NT2/D1 (cell line): ENCODE data around the gene APBA2.

Experiments used
- DNase-seq: peaks from one replicate; pipeline ENCODE4 v3.0.0-alpha.2; 2011; ENCODE audit warnings: low read depth, low spot score
- H3K27me3 ChIP-seq: 2 replicates; pipeline ENCODE4 v1.6.0; 2011; ENCODE audit warnings: mild to moderate bottlenecking; ENCODE audit not compliant: insufficient read length, insufficient read depth
- H3K36me3 ChIP-seq: 2 replicates; pipeline ENCODE4 v1.6.1; 2011; ENCODE audit warnings: mild to moderate bottlenecking, low read length, mixed read lengths; ENCODE audit not compliant: insufficient read depth, insufficient read length
- H3K4me1 ChIP-seq: 2 replicates; pipeline ENCODE4 v1.5.1; 2011; ENCODE audit not compliant: insufficient read depth, insufficient read length
- H3K4me3 ChIP-seq: 2 replicates; pipeline ENCODE4 v1.5.1; 2011; ENCODE audit warnings: low read depth; ENCODE audit not compliant: insufficient read length
- H3K9ac ChIP-seq: 2 replicates; pipeline ENCODE4 v1.6.0; 2011; ENCODE audit warnings: low read depth; ENCODE audit not compliant: insufficient read length
- H3K9me3 ChIP-seq: 2 replicates; pipeline ENCODE4 v1.5.1; 2011; ENCODE audit warnings: mild to moderate bottlenecking, low read length; ENCODE audit not compliant: insufficient read depth
- SUZ12 ChIP-seq: IDR thresholded peaks from 2 replicates; pipeline ENCODE4 v1.6.1; 2011; ENCODE audit not compliant: insufficient read length, insufficient read depth; ENCODE audit errors: extremely low read depth
- YY1 ChIP-seq: IDR thresholded peaks from 2 replicates; pipeline ENCODE4 v1.6.1; 2011; ENCODE audit not compliant: insufficient read length, insufficient read depth
- ZNF274 ChIP-seq: IDR thresholded peaks from 2 replicates; pipeline ENCODE4 v1.6.1; 2011; ENCODE audit warnings: mild to moderate bottlenecking, low read depth, low read length

Gene APBA2

DNA sequence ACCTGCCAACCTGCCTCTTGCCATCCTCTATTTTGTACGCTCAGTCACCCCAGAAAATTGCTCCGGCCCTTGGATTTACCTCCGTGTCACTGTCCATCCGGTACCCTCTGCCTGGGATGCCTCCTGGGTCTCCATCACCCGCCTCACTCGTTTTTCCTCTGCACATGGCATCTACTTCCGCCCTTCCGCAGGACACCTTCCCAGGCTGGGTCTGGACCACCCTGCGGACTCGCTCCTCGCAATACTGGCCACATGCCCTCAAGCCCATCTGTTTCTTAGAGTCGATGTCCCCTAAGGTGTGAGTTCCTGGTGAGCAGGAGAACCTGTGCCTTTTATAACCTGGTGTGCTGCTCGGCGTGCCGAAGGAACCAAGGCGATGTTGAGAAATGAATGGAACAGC lies 58.5 kb downstream of the APBA2 start:
- Histone ChIP-seq H3K36me3 (peaks cover 5% of the 10 kb centered on the region), H3K9ac (no peak overlapping the region), H3K4me1 (no peaks in the 10 kb centered on the region), H3K27me3 (no peaks in the 10 kb centered on the region), H3K9me3 (peaks cover 11% of the 10 kb centered on the region; the same call in 1 of the 2 replicates), H3K4me3 (no peak overlapping the region)
- no peak for DNase-seq
- TF ChIP-seq ZNF274, result no peak
- no peak for TF ChIP-seq YY1
- no peak for TF ChIP-seq SUZ12

DNA sequence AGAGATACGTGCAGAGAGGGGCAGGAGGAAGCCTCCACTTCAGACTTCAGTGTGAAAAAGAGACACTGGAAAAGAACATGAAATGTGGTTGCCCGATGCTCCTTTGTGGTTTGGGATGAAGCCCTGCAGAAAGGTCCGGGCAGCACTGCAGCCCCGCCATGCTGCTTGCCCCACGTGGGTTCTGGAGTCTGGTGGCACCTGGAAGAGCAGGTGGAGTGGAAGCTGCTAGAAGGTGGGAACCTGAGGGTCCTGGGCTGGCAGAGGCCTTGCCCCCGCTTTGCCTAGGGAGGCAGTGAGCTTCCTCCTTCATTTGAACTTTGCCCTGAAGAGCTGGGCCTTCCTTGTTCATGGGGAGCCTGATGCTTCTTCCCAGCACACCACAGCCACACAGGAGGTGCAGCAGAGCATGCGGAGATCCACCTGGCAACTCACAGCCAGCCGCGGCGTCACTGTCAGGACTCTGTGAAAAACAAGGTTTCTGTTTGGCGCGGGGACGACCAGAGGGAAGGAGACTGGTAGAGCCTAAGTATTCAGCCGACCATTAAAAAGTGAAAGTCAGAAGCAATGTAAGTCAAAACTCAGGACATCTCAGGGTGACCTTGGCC lies 59.0 kb downstream of the APBA2 start:
- no peaks in the 10 kb centered on the region for H3K4me1 ChIP-seq
- no peak for DNase-seq
- TF ChIP-seq YY1 (no peak), SUZ12 (no peak), ZNF274 (no peak)

DNA sequence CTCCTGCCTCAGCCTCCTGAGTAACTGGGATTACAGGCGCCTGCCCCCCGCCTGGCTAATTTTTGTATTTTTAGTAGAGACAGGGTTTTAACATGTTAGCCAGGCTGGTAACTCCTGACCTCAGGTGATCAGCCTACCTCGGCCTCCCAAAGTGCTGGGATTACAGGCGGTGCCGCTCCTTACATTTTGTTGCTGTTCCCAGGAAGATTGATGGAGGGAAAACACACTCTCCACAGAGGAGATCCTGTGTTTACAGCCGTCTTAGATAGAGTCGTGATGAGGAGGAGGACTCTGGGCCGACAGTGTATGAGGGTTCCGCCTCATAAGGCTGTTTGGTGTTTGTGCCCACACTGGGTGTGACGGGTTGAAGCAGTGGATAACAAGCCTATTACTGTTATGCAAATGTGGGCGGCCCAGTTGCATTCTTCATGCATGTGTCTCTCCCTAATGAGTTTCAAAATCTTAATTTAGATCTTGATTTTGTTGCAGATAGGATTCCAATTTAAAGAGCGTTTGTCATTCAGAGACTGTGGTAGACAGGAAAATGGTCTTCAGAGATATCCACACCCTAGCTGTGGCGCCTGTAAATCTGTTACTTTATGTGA lies 60.0 kb downstream of the APBA2 start:
- H3K9ac ChIP-seq, result no peak overlapping the region
- H3K4me1 ChIP-seq, result no peaks in the 10 kb centered on the region
- no peaks in the 10 kb centered on the region for H3K27me3 ChIP-seq
- TF ChIP-seq YY1 (no peak), ZNF274 (no peak)
- H3K4me3 ChIP-seq, result no peak overlapping the region
- H3K9me3 ChIP-seq, result peaks cover 11% of the 10 kb centered on the region; the same call in 1 of the 2 replicates
- peaks cover 5% of the 10 kb centered on the region for H3K36me3 ChIP-seq
- no peak for DNase-seq

More for the DNA sequence above, 59.0 kb downstream of the APBA2 start:
- Histone ChIP-seq H3K9ac (no peak overlapping the region), H3K4me3 (no peak overlapping the region), H3K9me3 (peaks cover 11% of the 10 kb centered on the region; the same call in 1 of the 2 replicates), H3K27me3 (no peaks in the 10 kb centered on the region), H3K36me3 (peaks cover 5% of the 10 kb centered on the region)

DNA sequence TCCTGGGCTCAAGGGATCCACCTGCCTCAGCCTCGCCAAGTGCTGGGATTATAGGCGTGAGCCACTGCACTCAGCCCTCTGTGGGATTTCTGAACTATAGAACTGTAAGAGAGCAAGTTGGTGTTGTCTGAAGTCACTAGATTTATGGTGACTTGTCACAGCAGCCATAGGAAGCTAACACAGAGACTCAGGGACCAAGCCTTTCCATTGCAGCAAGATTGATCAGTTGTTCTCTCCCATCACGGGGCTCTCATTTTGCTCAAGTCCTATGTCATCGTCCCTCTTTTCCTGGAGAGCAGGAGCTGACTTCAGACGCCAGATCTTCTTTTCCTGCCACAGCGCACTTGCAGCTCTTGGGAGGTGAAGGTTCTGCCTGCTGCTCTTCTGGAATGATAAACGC lies 61.0 kb downstream of the APBA2 start:
- no peak for TF ChIP-seq ZNF274
- TF ChIP-seq YY1, result no peak
- no peak for TF ChIP-seq SUZ12
- Histone ChIP-seq H3K36me3 (peaks cover 5% of the 10 kb centered on the region), H3K9me3 (peaks cover 11% of the 10 kb centered on the region; the same call in 1 of the 2 replicates), H3K27me3 (no peaks in the 10 kb centered on the region), H3K9ac (no peak overlapping the region), H3K4me3 (no peak overlapping the region), H3K4me1 (no peaks in the 10 kb centered on the region)
- DNase-seq, result no peak

DNA sequence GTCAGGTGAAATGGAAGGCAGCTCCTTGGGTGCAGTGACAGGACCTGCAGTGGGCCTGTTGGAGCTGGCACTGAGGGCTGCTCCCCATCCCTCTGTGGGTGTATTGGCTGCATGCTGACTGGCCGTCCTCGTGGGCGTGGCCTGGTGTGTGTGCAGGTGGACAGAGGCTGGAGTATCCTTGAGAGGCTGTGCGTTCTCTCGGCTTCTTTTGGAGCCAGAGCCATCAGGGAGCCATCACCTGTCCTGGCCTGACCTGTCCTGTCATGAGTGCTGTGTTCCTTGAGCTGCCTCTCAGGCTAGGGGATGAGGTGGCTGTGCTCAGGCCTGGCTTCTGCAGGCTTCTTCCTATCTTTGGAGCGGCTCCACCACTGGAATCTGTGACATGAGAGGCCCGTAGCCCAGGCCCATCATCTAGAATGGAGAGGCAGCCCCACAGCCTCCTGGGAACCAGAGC lies 61.5 kb downstream of the APBA2 start:
- no peak overlapping the region for H3K4me3 ChIP-seq
- peaks cover 5% of the 10 kb centered on the region for H3K36me3 ChIP-seq
- TF ChIP-seq SUZ12 (no peak), ZNF274 (no peak), YY1 (no peak)
- no peaks in the 10 kb centered on the region for H3K4me1 ChIP-seq
- DNase-seq, result no peak
- no peaks in the 10 kb centered on the region for H3K27me3 ChIP-seq
- H3K9ac ChIP-seq, result no peak overlapping the region
- H3K9me3 ChIP-seq, result peaks cover 11% of the 10 kb centered on the region; the same call in 1 of the 2 replicates

DNA sequence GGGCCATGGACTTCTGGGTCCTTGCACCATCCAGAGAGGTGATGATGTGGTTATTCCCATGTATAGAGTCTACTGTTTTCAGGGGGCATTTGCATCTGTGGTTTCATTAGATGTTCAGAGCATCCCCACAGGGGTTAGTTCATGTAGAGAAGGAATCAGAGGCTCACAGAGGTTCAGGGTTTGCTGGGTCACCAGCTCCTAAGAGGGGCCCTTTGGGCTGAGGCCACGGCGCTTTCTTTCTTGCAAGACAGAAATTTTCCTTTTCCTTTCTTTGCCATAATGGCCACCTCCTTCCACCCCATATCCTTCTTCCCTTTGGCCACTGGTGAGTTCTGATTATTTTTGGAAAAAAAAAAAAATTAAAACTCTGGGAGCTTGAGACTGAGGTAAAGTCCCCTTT lies 62.3 kb downstream of the APBA2 start:
- Histone ChIP-seq H3K9ac (no peak overlapping the region), H3K36me3 (peaks cover 5% of the 10 kb centered on the region), H3K4me3 (no peak overlapping the region), H3K27me3 (no peaks in the 10 kb centered on the region), H3K9me3 (peaks cover 11% of the 10 kb centered on the region; the same call in 1 of the 2 replicates), H3K4me1 (no peaks in the 10 kb centered on the region)
- TF ChIP-seq YY1 (no peak), SUZ12 (no peak), ZNF274 (no peak)
- no peak for DNase-seq

DNA sequence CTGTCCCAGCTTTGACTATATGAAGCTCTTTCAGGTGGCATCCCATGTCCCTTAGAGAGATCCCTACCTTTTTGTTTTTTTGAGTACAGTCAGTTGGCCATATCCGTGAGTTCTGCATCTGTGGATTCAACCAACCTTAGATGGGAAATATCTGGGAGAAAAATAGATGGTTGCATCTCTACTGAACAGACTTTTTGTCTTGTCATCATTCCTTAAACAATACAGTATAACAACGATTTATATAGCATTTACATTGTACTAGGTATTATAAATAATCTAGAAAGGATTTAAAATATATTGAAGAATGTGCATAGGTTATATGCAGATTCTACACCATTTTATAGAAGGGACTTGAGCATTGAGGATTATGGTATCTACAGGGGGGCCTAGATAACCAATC lies 65.1 kb downstream of the APBA2 start:
- TF ChIP-seq YY1, result no peak
- TF ChIP-seq ZNF274, result no peak
- no peak for TF ChIP-seq SUZ12
- no peak overlapping the region for H3K4me3 ChIP-seq
- no peak overlapping the region for H3K9ac ChIP-seq
- no peaks in the 10 kb centered on the region for H3K9me3 ChIP-seq
- H3K27me3 ChIP-seq, result no peaks in the 10 kb centered on the region
- no peak for DNase-seq
- no peaks in the 10 kb centered on the region for H3K36me3 ChIP-seq
- no peaks in the 10 kb centered on the region for H3K4me1 ChIP-seq
